ENCODE results near the gene ALK. TPM values are rescaled to one million over a fixed set of nuclear protein-coding genes. Genes with fewer than 3 reads are reported as not detected.

ALK gene
- total RNA-seq, 4 donors from 2014 or later: 0.83 to 1.6 (median 1.2) TPM

DNA sequence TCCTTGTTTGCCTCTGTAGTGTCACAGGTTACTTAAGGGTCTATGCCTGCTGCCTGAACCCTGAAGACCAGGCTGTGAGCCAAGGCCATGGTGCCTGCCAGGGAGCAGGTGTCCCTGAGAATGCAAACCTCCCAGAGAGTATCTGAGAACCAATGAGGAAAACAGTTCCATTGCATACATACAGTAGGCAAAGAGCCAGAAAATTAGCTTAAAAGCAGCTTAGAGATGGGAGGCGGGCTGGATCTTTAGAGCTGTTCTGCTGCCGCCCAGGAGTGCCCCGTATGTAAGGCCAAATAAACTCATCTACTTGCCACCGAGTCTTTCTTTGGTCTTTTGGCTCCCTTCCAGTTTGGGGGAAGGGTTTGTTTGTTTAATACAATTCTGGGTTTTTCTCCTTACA lies 478.2 kb downstream of the ALK start:
- H3K4me3 ChIP-seq: no peak overlapping the region
- no peaks in the 10 kb centered on the region for H3K4me1 ChIP-seq
- H3K27me3 ChIP-seq: no peaks in the 10 kb centered on the region
- no peaks in the 10 kb centered on the region for H3K36me3 ChIP-seq
- TF ChIP-seq POLR2AphosphoS5 (IDR thresholded peaks at IDR 0.05) (no peak), EP300 (IDR thresholded peaks at IDR 0.05) (no peak), POLR2A (IDR thresholded peaks at IDR 0.05; ENCODE audit: low read depth) (no peak)
- TF ChIP-seq, protein P1, sequence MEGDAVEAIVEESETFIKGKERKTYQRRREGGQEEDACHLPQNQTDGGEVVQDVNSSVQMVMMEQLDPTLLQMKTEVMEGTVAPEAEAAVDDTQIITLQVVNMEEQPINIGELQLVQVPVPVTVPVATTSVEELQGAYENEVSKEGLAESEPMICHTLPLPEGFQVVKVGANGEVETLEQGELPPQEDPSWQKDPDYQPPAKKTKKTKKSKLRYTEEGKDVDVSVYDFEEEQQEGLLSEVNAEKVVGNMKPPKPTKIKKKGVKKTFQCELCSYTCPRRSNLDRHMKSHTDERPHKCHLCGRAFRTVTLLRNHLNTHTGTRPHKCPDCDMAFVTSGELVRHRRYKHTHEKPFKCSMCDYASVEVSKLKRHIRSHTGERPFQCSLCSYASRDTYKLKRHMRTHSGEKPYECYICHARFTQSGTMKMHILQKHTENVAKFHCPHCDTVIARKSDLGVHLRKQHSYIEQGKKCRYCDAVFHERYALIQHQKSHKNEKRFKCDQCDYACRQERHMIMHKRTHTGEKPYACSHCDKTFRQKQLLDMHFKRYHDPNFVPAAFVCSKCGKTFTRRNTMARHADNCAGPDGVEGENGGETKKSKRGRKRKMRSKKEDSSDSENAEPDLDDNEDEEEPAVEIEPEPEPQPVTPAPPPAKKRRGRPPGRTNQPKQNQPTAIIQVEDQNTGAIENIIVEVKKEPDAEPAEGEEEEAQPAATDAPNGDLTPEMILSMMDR (IDR thresholded peaks at IDR 0.05): no peak
- no peak overlapping the region for H3K27ac ChIP-seq (replicated peaks in 1 of 4)
- no peak for DNase-seq (ENCODE audit: extremely low spot score)
- intact Hi-C loops (cut with DNase I): no loop called here
- WGBS: 72% methylated on average over 4 of the region's 4 CpGs
- no peaks in the 10 kb centered on the region for H3K9me3 ChIP-seq

- Histone ChIP-seq H3K27me3 (no peaks in the 10 kb centered on the region), H3K27ac (replicated peaks in 1 of 4) (no peak overlapping the region), H3K4me3 (no peak overlapping the region), H3K4me1 (no peaks in the 10 kb centered on the region), H3K9me3 (no peaks in the 10 kb centered on the region), H3K36me3 (no peaks in the 10 kb centered on the region)
- intact Hi-C loops (cut with DNase I): no loop called here
- TF ChIP-seq EP300 (IDR thresholded peaks at IDR 0.05) (no peak), POLR2A (IDR thresholded peaks at IDR 0.05; ENCODE audit: low read depth) (no peak), POLR2AphosphoS5 (IDR thresholded peaks at IDR 0.05) (no peak)
- TF ChIP-seq, protein P1 (IDR thresholded peaks at IDR 0.05): no peak
- 86% methylated on average over 4 of the region's 6 CpGs for WGBS
- peak; percentile 90 for DNase-seq (ENCODE audit: extremely low spot score)
Measured at GRCh38 chr2:29440921-29441623, 480.3 kb downstream of the ALK start.

- intact Hi-C loops (cut with DNase I): no loop called here
- H3K27ac ChIP-seq (replicated peaks in 1 of 4): no peak overlapping the region
- H3K36me3 ChIP-seq: no peaks in the 10 kb centered on the region
- no peaks in the 10 kb centered on the region for H3K9me3 ChIP-seq
- WGBS: 91% methylated on average over 3 of the region's 3 CpGs
- peaks cover 0 to 3% (median 0%) of the 10 kb centered on the region in 4 donors for H3K4me1 ChIP-seq
- no peak for DNase-seq (ENCODE audit: extremely low spot score)
- no peaks in the 10 kb centered on the region for H3K27me3 ChIP-seq
- H3K4me3 ChIP-seq: no peak overlapping the region
- TF ChIP-seq POLR2AphosphoS5 (IDR thresholded peaks at IDR 0.05): no peak
- TF ChIP-seq, protein P1 (IDR thresholded peaks at IDR 0.05): no peak
- no peak for TF ChIP-seq EP300 (IDR thresholded peaks at IDR 0.05)
- TF ChIP-seq POLR2A (IDR thresholded peaks at IDR 0.05; ENCODE audit: low read depth): no peak
Measured at GRCh38 chr2:29433920-29434319, 487.5 kb downstream of the ALK start.

- Histone ChIP-seq H3K9me3 (no peaks in the 10 kb centered on the region), H3K4me1 (peaks cover 0 to 3% (median 0%) of the 10 kb centered on the region in 4 donors), H3K27ac (replicated peaks in 1 of 4) (no peak overlapping the region), H3K4me3 (no peak overlapping the region), H3K27me3 (no peaks in the 10 kb centered on the region), H3K36me3 (no peaks in the 10 kb centered on the region)
- intact Hi-C loops (cut with DNase I): no loop called here
- no peak for TF ChIP-seq EP300 (IDR thresholded peaks at IDR 0.05)
- TF ChIP-seq POLR2AphosphoS5 (IDR thresholded peaks at IDR 0.05): no peak
- no peak for TF ChIP-seq POLR2A (IDR thresholded peaks at IDR 0.05; ENCODE audit: low read depth)
- TF ChIP-seq, protein P1 (IDR thresholded peaks at IDR 0.05): no peak
- DNase-seq (ENCODE audit: extremely low spot score): no peak
- WGBS: 83% methylated on average over 2 of the region's 2 CpGs
Measured at GRCh38 chr2:29433128-29433527, 488.3 kb downstream of the ALK start.

GRCh38 chr2:29431485-29431884 lies 489.9 kb downstream of the ALK start:
- TF ChIP-seq POLR2AphosphoS5 (IDR thresholded peaks at IDR 0.05) (no peak), POLR2A (IDR thresholded peaks at IDR 0.05; ENCODE audit: low read depth) (no peak), EP300 (IDR thresholded peaks at IDR 0.05) (no peak)
- TF ChIP-seq, protein P1 (IDR thresholded peaks at IDR 0.05): no peak
- H3K36me3 ChIP-seq: no peaks in the 10 kb centered on the region
- no peak for DNase-seq (ENCODE audit: extremely low spot score)
- H3K27me3 ChIP-seq: no peaks in the 10 kb centered on the region
- no peaks in the 10 kb centered on the region for H3K9me3 ChIP-seq
- H3K27ac ChIP-seq (replicated peaks in 1 of 4): no peak overlapping the region
- 93% methylated on average over 1 of the region's 1 CpG for WGBS
- intact Hi-C loops (cut with DNase I): no loop called here
- no peak overlapping the region for H3K4me3 ChIP-seq
- peaks cover 0 to 3% (median 0%) of the 10 kb centered on the region in 4 donors for H3K4me1 ChIP-seq

Data from esophagus muscularis mucosa (tissue), 4 donors.